Measurements from ENCODE around the gene PDGFRB.

The PDGFRB gene

DNA sequence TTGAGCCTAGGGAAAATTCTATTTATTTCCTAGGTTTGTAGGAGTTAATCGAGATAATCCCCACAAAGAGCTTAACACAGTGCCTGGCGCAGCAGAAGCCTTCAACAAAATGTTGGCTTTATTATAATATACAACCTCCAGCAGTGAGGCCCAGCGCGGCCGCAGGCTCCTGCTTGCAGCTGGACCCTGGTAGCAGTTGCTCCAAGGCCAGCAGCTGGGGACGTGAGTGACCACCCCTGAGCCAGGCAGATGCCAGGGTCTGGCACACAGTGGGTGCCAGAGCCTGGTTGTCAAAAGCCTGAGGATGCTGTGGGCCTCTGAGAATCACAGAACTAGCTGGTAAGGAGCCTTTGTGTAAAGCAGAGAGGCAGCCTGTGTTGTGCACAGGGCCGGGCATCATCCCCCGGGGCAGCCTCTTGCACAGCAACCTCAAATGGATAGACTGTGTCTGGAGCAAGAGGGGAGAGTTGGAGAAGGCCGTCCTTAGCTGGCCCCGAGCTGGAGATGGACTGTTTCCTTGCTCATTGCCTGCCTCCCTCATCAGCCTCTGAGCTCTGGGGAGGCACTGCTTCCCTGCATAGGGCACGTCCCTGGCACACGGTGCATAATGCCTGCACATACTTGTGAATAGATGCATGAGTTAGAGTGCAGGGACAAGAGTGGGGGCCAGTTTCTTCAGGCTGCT, 86.5 kb downstream of the PDGFRB start:
- DNase-seq, result no peak

DNA sequence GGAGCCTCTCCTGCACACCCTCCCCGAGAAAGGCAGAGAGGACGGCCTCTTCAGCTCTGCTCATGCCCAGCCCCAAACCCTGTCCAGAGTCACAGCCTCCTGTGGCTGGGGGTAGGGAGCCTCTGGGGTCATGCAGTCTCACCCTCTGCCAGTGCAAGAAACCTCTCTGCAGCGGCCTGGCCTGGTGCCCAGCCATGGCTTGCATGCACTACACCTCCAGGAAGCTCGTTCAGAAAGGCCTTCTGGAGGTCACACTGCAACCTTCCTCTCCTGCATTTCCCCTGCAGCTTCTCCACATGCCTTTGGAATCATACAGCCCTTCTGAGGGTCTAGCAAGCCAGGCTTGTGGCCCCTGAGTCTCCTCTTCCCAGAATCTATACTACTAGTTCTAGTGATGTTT, 87.2 kb downstream of the PDGFRB start:
- DNase-seq, result no peak

DNA sequence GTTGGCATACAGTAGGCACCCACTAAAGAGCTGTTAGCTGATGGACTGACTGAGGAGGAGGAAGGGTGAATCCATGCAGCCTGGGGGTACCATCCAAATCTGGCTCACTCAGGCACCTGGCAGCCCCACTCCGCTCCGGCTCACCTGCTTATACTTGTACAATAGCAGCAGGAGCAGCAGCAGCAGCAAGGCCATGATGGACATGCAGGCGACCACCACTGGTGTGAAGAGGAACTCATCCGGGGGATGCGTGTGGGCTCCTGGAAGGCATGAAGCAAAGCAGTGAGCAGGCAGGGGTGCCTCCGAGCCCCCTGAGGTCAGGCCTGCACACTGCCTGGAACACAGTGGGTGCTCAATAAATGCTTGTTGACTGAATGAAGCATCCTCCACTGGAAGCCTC, 87.6 kb downstream of the PDGFRB start:
- DNase-seq, result no peak

DNA sequence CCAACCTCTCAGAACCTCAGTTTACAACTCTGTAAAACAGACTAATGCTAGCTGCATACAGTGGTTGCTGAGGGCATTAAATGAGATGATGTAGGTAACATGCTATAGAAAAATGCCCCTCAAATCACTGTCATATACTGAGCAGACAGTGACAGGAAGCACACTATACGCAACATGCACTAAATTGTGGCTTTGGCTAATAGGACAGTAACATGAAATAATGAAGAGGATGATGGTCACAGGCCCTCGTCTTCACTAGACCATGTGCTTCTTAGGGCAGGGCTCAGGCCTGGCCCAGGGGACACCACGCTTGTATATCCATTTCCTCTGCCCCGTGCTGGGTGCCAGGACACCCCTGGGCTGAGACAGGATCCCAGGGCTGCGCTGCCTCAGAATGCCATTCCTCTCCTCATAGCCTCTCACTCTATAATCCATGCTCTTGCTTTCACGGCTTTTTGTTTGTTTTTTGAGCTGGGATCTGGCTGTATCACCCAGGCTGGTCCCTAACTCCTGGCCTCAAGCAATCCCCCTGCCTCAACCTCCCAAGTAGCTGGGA, 88.2 kb downstream of the PDGFRB start:
- no peak for DNase-seq

DNA sequence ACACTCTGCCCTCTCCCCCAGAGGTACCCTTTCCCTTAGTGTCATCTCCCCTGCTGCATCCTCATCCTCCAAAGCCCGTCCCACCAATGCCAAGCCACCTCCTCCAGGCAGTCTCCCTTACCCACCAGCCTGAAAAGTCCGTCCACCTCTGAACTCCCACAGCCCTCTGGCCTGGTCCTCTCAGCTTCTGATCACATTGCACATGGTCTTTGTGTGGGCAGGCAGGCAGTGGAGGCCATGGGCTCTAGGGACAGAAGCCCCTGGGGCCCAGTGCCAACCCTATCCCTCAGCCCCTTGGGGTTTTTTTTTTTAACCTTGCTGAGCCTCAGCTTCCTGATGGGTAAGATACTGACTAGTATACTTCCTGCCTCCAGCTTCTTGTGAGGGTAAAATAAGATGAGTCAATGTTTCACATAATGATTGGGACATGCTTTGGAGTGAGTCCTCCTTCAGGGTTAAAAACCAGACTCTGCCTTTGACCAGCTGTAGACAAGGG, 88.7 kb downstream of the PDGFRB start:
- DNase-seq, result no peak

DNA sequence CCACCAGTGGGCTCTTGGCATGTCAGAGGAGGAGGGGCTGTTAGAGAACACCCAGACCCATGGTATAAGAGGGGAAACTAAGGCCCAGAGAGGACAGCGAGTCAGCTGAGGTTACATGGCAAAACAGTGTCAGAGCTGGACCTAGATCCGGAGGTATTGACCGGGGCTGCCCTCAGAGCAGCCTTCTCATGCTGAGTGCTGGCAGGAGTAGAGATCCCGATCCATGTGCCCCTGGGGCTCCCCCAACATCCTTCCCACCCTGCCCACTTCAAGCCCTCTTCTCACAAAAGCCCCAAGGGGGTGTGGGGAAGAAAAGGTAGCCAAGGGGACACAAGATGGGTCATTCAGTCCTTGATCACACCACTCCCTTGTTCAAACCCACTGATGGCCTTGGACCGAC, 89.2 kb downstream of the PDGFRB start:
- DNase-seq, result no peak

DNA sequence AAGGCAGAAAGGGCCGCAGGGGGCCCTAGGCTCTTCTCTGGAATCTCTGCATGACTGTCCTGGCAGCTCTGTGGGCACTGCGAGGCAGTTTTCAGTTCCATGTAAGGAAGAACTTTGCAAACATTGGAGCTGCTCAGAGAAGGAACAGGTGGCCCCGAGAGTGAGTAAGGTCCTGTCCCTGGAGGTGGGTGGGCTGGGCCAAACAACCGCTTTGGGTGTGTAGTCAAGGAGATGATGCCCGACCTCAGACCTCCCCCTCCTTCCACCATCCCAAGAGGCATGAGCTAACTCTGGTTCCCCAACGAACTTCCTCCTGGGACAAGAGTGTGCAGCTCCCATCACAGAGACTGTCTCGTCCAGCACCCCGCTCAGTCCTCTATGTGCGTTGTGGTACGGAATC, 89.8 kb downstream of the PDGFRB start:
- peak in 1 of 51 donors; percentile 18 for DNase-seq

DNA sequence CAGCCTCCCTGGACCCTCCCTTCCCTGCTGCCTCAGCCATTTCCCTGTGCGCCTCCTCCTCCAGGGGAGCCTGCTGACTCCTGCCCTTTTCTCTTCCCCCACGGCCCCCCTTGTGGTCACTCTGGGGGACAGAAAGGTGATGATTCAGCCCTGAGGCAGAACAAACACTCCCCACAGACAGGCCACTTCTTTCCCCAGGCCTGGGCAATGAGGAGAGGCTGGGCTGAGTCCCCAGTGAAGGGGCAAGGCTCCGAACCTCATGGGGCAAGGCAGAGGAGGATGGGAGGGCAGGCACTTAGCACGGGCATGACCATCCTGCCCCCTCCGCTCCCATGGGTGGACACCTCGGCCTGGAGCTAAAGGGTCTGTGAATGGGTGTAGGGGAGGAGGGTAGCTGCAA, 90.3 kb downstream of the PDGFRB start:
- peak in 7 of 51 donors; percentile 5 to 30 (median 21) for DNase-seq

DNA sequence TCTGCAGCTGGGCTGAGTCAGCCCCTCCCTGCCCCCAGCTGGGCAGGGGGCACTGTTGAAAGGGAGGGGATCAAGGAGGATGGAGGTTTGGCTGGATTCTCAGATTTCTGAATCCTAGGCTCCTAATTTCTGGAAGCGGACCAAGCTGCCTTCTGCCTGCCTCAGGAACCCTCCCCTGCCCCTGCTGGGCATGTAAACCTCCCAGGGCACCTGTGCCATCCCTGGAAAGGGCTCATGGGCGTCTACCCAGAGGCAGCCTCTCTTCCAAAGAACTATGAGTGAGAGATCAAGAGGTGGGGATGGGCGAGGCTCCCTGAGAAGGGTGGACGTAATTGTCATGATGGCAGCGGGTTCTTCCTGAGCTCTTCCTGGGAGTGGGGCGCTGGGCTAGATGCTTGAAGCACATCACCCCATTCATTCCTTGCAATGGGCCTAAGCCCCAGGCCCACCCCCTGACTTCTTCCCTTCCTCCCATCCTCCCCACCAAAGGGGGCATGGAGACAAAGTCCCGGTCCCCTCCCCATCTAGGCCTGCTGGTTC, 90.9 kb downstream of the PDGFRB start:
- DNase-seq, result no peak
